ENCODE results near the gene ZNF157.
A peak's percentile ranks its signal among the peaks of the same experiment; 100 is the strongest.
"Not testable (repeated sequence)": the region's sequence is repeated elsewhere in the genome, so short reads cannot be mapped to it uniquely, and the experiment has no call there.

The ZNF157 gene

GRCh38 chrX:47370278-47370677 is at the start of gene ZNF157:
Gene ZNF157 (plus strand): TSS chrX:47370578. CDS start chrX:47370669, 91 bp downstream.
- no peak for DNase-seq (ENCODE audit: low spot score)

- DNase-seq (ENCODE audit: low spot score): no peak
Measured at GRCh38 chrX:47321386-47321785, 49.0 kb upstream of the ZNF157 start.

GRCh38 chrX:47321823-47322371 is 48.5 kb upstream of the ZNF157 start:
- no peak for DNase-seq (ENCODE audit: low spot score)

GRCh38 chrX:47327902-47328301 is 42.5 kb upstream of the ZNF157 start:
- DNase-seq (ENCODE audit: low spot score): no peak

GRCh38 chrX:47332729-47333128 is 37.6 kb upstream of the ZNF157 start:
- DNase-seq (ENCODE audit: low spot score): not testable (repeated sequence)

- DNase-seq (ENCODE audit: low spot score): no peak
Measured at GRCh38 chrX:47351706-47352105, 18.7 kb upstream of the ZNF157 start.

- peak; percentile 57 for DNase-seq (ENCODE audit: low spot score)
Measured at GRCh38 chrX:47358387-47359065, 11.9 kb upstream of the ZNF157 start.

GRCh38 chrX:47360423-47361179 is 9.8 kb upstream of the ZNF157 start:
- DNase-seq (ENCODE audit: low spot score): no peak

GRCh38 chrX:47361538-47362511 is 8.6 kb upstream of the ZNF157 start:
- DNase-seq (ENCODE audit: low spot score): peak; percentile 18

GRCh38 chrX:47366041-47366722 is 4.2 kb upstream of the ZNF157 start:
- peak; percentile 68 for DNase-seq (ENCODE audit: low spot score)

- DNase-seq (ENCODE audit: low spot score): no peak
Measured at GRCh38 chrX:47373198-47373597, 2.8 kb downstream of the ZNF157 start.

- peak; percentile 84 for DNase-seq (ENCODE audit: low spot score)
Measured at GRCh38 chrX:47380268-47380667, 9.9 kb downstream of the ZNF157 start.

- not testable (repeated sequence) for DNase-seq (ENCODE audit: low spot score)
Measured at GRCh38 chrX:47380837-47381236, 10.5 kb downstream of the ZNF157 start.

- peak; percentile 82 for DNase-seq (ENCODE audit: low spot score)
Measured at GRCh38 chrX:47384502-47384901, 14.1 kb downstream of the ZNF157 start.

GRCh38 chrX:47390780-47391179 is 20.4 kb downstream of the ZNF157 start:
- peak; percentile 2 for DNase-seq (ENCODE audit: low spot score)

GRCh38 chrX:47413179-47413594 is 42.8 kb downstream of the ZNF157 start:
- DNase-seq (ENCODE audit: low spot score): no peak

- DNase-seq (ENCODE audit: low spot score): no peak
Measured at GRCh38 chrX:47420265-47420664, 49.9 kb downstream of the ZNF157 start.

- no peak for DNase-seq (ENCODE audit: low spot score)
Measured at GRCh38 chrX:47420962-47421361, 50.6 kb downstream of the ZNF157 start.

- DNase-seq (ENCODE audit: low spot score): no peak
Measured at GRCh38 chrX:47422444-47422843, 52.1 kb downstream of the ZNF157 start.

GRCh38 chrX:47430925-47431324 is 60.5 kb downstream of the ZNF157 start:
- DNase-seq (ENCODE audit: low spot score): no peak

GRCh38 chrX:47446431-47446830 is 76.1 kb downstream of the ZNF157 start:
- no peak for DNase-seq (ENCODE audit: low spot score)
